ENCODE measurements around the gene SEMA3F.

- no peak for TF ChIP-seq POLR2A (IDR thresholded peaks at IDR 0.05)
- TF ChIP-seq POLR2AphosphoS5 (IDR thresholded peaks at IDR 0.05; ENCODE audit: insufficient read depth in 1 of 2, low read depth in 1 of 2), result no peak
- TF ChIP-seq CTCF (IDR thresholded peaks at IDR 0.05), result no peak
These were observed 27.1 kb upstream of the SEMA3F start for GRCh38 chr3:50128001-50128400.
